ENCODE measurements around the gene PRKN.

GRCh38 chr6:162603231-162604015, 124.1 kb downstream of the PRKN start:
- no peak for TF ChIP-seq CTCF (IDR thresholded peaks at IDR 0.05)
- no peak for TF ChIP-seq EP300 (IDR thresholded peaks at IDR 0.05)
- TF ChIP-seq POLR2A (IDR thresholded peaks at IDR 0.05), result no peak

Data from tibial nerve (tissue), 4 donors.